ENCODE measurements around the gene RTN4RL1. TPM values are rescaled to one million over a fixed set of nuclear protein-coding genes. Genes with fewer than 3 reads are reported as not detected.
"Not testable (repeated sequence)": the region's sequence is repeated elsewhere in the genome, so short reads cannot be mapped to it uniquely, and the experiment has no call there.

Gene RTN4RL1
- total RNA-seq, 1 experiment from 2014 or later, result 0.22 TPM

DNA sequence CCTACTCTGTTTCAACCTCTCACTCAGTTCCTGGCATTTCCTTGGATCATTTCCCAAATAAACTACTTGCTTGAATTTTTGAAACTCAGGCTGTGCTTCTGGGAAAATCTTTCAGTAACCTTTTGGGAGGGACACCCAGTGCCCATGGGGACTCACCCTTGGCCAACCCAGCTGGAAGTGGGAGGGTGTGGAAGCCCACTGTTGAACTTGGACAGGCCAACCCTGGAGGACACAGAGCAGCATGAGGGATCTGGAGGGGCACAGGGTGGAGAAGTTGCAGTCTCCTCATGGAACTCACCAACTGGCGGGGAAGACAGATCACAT, 11.2 kb downstream of the RTN4RL1 start:
- no peak overlapping the region for H4K5ac ChIP-seq (ENCODE audit: insufficient read length, low read depth, low read length)
- no peaks in the 10 kb centered on the region; the same call in 1 of the 2 replicates for H3K27me3 ChIP-seq (ENCODE audit: insufficient read depth, low read length)
- H3K56ac ChIP-seq (ENCODE audit: insufficient read length, low read depth, low read length), result no peak overlapping the region
- no peaks in the 10 kb centered on the region for H3K36me3 Mint-ChIP-seq (ENCODE audit: insufficient read depth in 1 of 3, low read depth in 3 of 3)
- TF ChIP-seq, protein P1, sequence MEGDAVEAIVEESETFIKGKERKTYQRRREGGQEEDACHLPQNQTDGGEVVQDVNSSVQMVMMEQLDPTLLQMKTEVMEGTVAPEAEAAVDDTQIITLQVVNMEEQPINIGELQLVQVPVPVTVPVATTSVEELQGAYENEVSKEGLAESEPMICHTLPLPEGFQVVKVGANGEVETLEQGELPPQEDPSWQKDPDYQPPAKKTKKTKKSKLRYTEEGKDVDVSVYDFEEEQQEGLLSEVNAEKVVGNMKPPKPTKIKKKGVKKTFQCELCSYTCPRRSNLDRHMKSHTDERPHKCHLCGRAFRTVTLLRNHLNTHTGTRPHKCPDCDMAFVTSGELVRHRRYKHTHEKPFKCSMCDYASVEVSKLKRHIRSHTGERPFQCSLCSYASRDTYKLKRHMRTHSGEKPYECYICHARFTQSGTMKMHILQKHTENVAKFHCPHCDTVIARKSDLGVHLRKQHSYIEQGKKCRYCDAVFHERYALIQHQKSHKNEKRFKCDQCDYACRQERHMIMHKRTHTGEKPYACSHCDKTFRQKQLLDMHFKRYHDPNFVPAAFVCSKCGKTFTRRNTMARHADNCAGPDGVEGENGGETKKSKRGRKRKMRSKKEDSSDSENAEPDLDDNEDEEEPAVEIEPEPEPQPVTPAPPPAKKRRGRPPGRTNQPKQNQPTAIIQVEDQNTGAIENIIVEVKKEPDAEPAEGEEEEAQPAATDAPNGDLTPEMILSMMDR (conservative IDR thresholded peaks at IDR 0.05), result no peak
- WGBS (ENCODE audit: extremely low coverage, insufficient read length, low lambda C conversion rate), result no CpG with 5 or more reads among the region's 1 CpG
- no peak overlapping the region for H3K4me3 Mint-ChIP-seq
- no peak for DNase-seq
- H3T11ph ChIP-seq (ENCODE audit: low read length), result no peak overlapping the region
- H2BK15ac ChIP-seq (ENCODE audit: low read depth, low read length), result no peak overlapping the region
- H3K27me3 Mint-ChIP-seq (ENCODE audit: low read depth), result peaks cover 88% of the 10 kb centered on the region
- H4K91ac ChIP-seq (ENCODE audit: insufficient read length, low read depth, low read length), result no peak overlapping the region
- no peaks in the 10 kb centered on the region for H3K79me2 ChIP-seq (ENCODE audit: insufficient read depth, low read length)
- H3K9me3 ChIP-seq (ENCODE audit: control insufficient read depth, low read depth, low read length), result no peaks in the 10 kb centered on the region
- H3K9ac ChIP-seq (ENCODE audit: extremely low read depth, insufficient read length, low read length), result no peak overlapping the region
- H2AFZ ChIP-seq (ENCODE audit: low read length), result no peak overlapping the region
- no peaks in the 10 kb centered on the region; a peak in 2 of 5 replicates for H3K9me3 Mint-ChIP-seq
- no peak overlapping the region for H2AK5ac ChIP-seq (ENCODE audit: insufficient read length, low read length)
- no peak overlapping the region for H3K23ac ChIP-seq (ENCODE audit: insufficient read length, low read depth, low read length)
- H3K79me1 ChIP-seq (ENCODE audit: insufficient read depth, low read depth, low read length, poor library complexity, severe bottlenecking), result no peaks in the 10 kb centered on the region
- no peaks in the 10 kb centered on the region for H3K23me2 ChIP-seq (ENCODE audit: insufficient read length, low read depth, low read length, poor library complexity, severe bottlenecking)
- no peak overlapping the region for H3K18ac ChIP-seq (ENCODE audit: insufficient read length, low read depth, low read length)
- H3K27ac ChIP-seq (ENCODE audit: insufficient read length, low read depth, low read length), result no peak overlapping the region
- peaks cover 2% of the 10 kb centered on the region for H4K20me1 ChIP-seq (ENCODE audit: control insufficient read depth, insufficient read depth, insufficient read length)
- H3K4ac ChIP-seq (ENCODE audit: low read depth, low read length), result no peak overlapping the region
- H3K27ac Mint-ChIP-seq, result no peak overlapping the region
- no peak overlapping the region for H2BK12ac ChIP-seq (ENCODE audit: insufficient read length, low read depth, low read length)
- H3K14ac ChIP-seq (ENCODE audit: insufficient read depth, low read length), result no peak overlapping the region
- H2BK120ac ChIP-seq (ENCODE audit: low read depth, low read length, poor library complexity, severe bottlenecking), result no peak overlapping the region
- no peak overlapping the region for H3K4me2 ChIP-seq (ENCODE audit: insufficient read depth, insufficient read length, low read length)
- no peak overlapping the region for H2BK20ac ChIP-seq (ENCODE audit: low read depth, low read length, poor library complexity, severe bottlenecking)
- H3K4me1 Mint-ChIP-seq, result peaks cover 14 to 21% of the 10 kb centered on the region in 2 experiments
- H4K8ac ChIP-seq (replicated peaks; ENCODE audit: insufficient read length, low read depth, low read length), result no peak overlapping the region
- no peak overlapping the region for H2BK5ac ChIP-seq (ENCODE audit: insufficient read length, low read length)
- H3K4me1 ChIP-seq (ENCODE audit: insufficient read depth, low read length), result no peaks in the 10 kb centered on the region; the same call in 1 of the 2 replicates

DNA sequence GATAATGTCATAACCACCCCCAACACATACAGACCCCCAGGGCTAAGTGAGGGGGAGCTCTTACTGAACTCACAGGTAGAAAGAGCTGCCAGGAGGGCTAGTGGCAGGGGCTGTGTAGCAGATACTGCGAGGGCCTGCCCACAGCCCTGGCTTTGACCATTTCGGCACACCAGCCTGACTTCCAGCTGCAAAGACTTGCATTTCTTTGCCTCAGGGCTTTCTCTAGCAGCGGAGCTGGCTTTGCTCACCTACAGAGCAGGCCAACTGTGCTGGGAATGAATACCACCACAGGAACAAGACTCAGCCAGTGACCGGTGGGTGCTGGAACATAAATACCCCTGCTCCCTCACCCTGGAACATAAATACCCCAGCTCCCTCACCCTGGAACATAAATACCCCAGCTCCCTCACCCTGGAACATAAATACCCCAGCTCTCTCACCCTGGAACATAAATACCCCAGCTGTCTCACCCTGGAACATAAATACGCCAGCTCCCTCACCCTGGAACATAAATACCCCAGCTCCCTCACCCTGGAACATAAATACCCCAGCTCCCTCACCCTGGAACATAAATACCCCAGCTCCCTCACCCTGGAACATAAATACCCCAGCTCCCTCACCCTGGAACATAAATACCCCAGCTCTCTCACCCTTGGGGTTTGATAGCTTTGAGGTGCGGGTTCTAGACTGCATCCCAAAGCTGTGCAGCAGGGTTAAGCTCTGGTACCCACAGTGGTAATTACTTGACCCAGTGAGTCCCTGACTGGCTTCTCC, 11.7 kb downstream of the RTN4RL1 start:
- H3K9ac ChIP-seq (ENCODE audit: extremely low read depth, insufficient read length, low read length); H3K4me3 Mint-ChIP-seq; H3K27ac ChIP-seq (ENCODE audit: insufficient read length, low read depth, low read length); H3K14ac ChIP-seq (ENCODE audit: insufficient read depth, low read length); H2BK15ac ChIP-seq (ENCODE audit: low read depth, low read length); H3K79me2 ChIP-seq (ENCODE audit: insufficient read depth, low read length); H3K23me2 ChIP-seq (ENCODE audit: insufficient read length, low read depth, low read length, poor library complexity, severe bottlenecking); H3K9me3 ChIP-seq (ENCODE audit: control insufficient read depth, low read depth, low read length); H2BK5ac ChIP-seq (ENCODE audit: insufficient read length, low read length); H4K8ac ChIP-seq (replicated peaks; ENCODE audit: insufficient read length, low read depth, low read length); H2AK5ac ChIP-seq (ENCODE audit: insufficient read length, low read length); DNase-seq; H3T11ph ChIP-seq (ENCODE audit: low read length); H3K9me3 Mint-ChIP-seq; H3K27ac Mint-ChIP-seq; H4K91ac ChIP-seq (ENCODE audit: insufficient read length, low read depth, low read length); H2BK120ac ChIP-seq (ENCODE audit: low read depth, low read length, poor library complexity, severe bottlenecking); H3K4me2 ChIP-seq (ENCODE audit: insufficient read depth, insufficient read length, low read length); H3K18ac ChIP-seq (ENCODE audit: insufficient read length, low read depth, low read length); H3K23ac ChIP-seq (ENCODE audit: insufficient read length, low read depth, low read length); H2AFZ ChIP-seq (ENCODE audit: low read length); H4K5ac ChIP-seq (ENCODE audit: insufficient read length, low read depth, low read length); H3K27me3 ChIP-seq (ENCODE audit: insufficient read depth, low read length); H4K20me1 ChIP-seq (ENCODE audit: control insufficient read depth, insufficient read depth, insufficient read length); H2BK20ac ChIP-seq (ENCODE audit: low read depth, low read length, poor library complexity, severe bottlenecking); H3K79me1 ChIP-seq (ENCODE audit: insufficient read depth, low read depth, low read length, poor library complexity, severe bottlenecking); H2BK12ac ChIP-seq (ENCODE audit: insufficient read length, low read depth, low read length); H3K4me1 ChIP-seq (ENCODE audit: insufficient read depth, low read length); H3K36me3 Mint-ChIP-seq (ENCODE audit: insufficient read depth in 1 of 3, low read depth in 3 of 3); H3K4ac ChIP-seq (ENCODE audit: low read depth, low read length); H3K56ac ChIP-seq (ENCODE audit: insufficient read length, low read depth, low read length): not testable (repeated sequence)
- H3K4me1 Mint-ChIP-seq, result peaks cover 14 to 21% of the 10 kb centered on the region in 2 experiments
- H3K27me3 Mint-ChIP-seq (ENCODE audit: low read depth), result peaks cover 88% of the 10 kb centered on the region
- WGBS (ENCODE audit: extremely low coverage, insufficient read length, low lambda C conversion rate), result no CpG with 5 or more reads among the region's 6 CpGs

Measured in H9 (cell line).